ENCODE measurements around the gene TSTD2. TPM values are rescaled to one million over a fixed set of nuclear protein-coding genes. Genes with fewer than 3 reads are reported as not detected.
"Not testable (repeated sequence)": the region's sequence is repeated elsewhere in the genome, so short reads cannot be mapped to it uniquely, and the experiment has no call there.

Gene TSTD2
- total RNA-seq, 1 experiment from 2014 or later = 42.7 TPM

- Histone ChIP-seq H3K36me3 (peaks cover 96% of the 10 kb centered on the region), H3K4me1 (no peaks in the 10 kb centered on the region), H3K4me3 (no peak overlapping the region), H3K27ac (no peak overlapping the region), H3K9me3 (replicated peaks) (no peaks in the 10 kb centered on the region), H3K27me3 (no peaks in the 10 kb centered on the region)
- no peak for DNase-seq
Observed at GRCh38 chr9:97645720-97646119, 12.6 kb upstream of the TSTD2 start.

- Histone ChIP-seq H3K27ac (no peak overlapping the region), H3K27me3 (no peaks in the 10 kb centered on the region), H3K36me3 (peaks cover 64% of the 10 kb centered on the region), H3K4me1 (no peaks in the 10 kb centered on the region), H3K4me3 (no peak overlapping the region), H3K9me3 (replicated peaks) (no peaks in the 10 kb centered on the region)
- DNase-seq = peak in 1 of 2 experiments; percentile 20
Observed at GRCh38 chr9:97640325-97640724, 7.2 kb upstream of the TSTD2 start.

GRCh38 chr9:97638666-97639065 is 5.5 kb upstream of the TSTD2 start:
- Histone ChIP-seq H3K27ac (no peak overlapping the region), H3K4me3 (no peak overlapping the region), H3K27me3 (no peaks in the 10 kb centered on the region), H3K36me3 (peaks cover 49% of the 10 kb centered on the region), H3K4me1 (no peaks in the 10 kb centered on the region), H3K9me3 (replicated peaks) (no peaks in the 10 kb centered on the region)
- DNase-seq = no peak

GRCh38 chr9:97636903-97637302 is 3.7 kb upstream of the TSTD2 start:
- H3K4me3 ChIP-seq = no peak overlapping the region
- no peaks in the 10 kb centered on the region for H3K27me3 ChIP-seq
- peaks cover 31% of the 10 kb centered on the region for H3K36me3 ChIP-seq
- H3K9me3 ChIP-seq (replicated peaks) = no peaks in the 10 kb centered on the region
- no peaks in the 10 kb centered on the region for H3K4me1 ChIP-seq
- no peak overlapping the region for H3K27ac ChIP-seq
- DNase-seq = no peak

GRCh38 chr9:97635026-97635425 is 1.9 kb upstream of the TSTD2 start:
- Histone ChIP-seq H3K4me1 (no peaks in the 10 kb centered on the region), H3K27me3 (no peaks in the 10 kb centered on the region), H3K4me3 (peak overlapping the region; percentile 92), H3K9me3 (replicated peaks) (no peaks in the 10 kb centered on the region), H3K27ac (no peak overlapping the region), H3K36me3 (peaks cover 12% of the 10 kb centered on the region)
- DNase-seq = no peak

GRCh38 chr9:97633859-97634490 is 807 bp upstream of the TSTD2 start:
- peaks cover 7% of the 10 kb centered on the region for H3K4me1 ChIP-seq
- no peaks in the 10 kb centered on the region for H3K9me3 ChIP-seq (replicated peaks)
- H3K27me3 ChIP-seq = no peaks in the 10 kb centered on the region
- H3K36me3 ChIP-seq = peaks cover 10% of the 10 kb centered on the region
- peak overlapping the region; percentile 98 for H3K27ac ChIP-seq
- peak overlapping the region; percentile 92 for H3K4me3 ChIP-seq
- no peak for DNase-seq

- Histone ChIP-seq H3K27me3 (no peaks in the 10 kb centered on the region), H3K4me3 (peak overlapping the region; percentile 92), H3K4me1 (peaks cover 18% of the 10 kb centered on the region), H3K36me3 (peaks cover 6% of the 10 kb centered on the region), H3K9me3 (replicated peaks) (no peaks in the 10 kb centered on the region), H3K27ac (peak overlapping the region; percentile 98)
- DNase-seq = peak; percentile 61 to 85
Observed at GRCh38 chr9:97632248-97632984, 752 bp downstream of the TSTD2 start.

- DNase-seq = no peak
- no peak overlapping the region for H3K27ac ChIP-seq
- no peaks in the 10 kb centered on the region for H3K9me3 ChIP-seq (replicated peaks)
- H3K36me3 ChIP-seq = peaks cover 16% of the 10 kb centered on the region
- no peaks in the 10 kb centered on the region for H3K27me3 ChIP-seq
- H3K4me3 ChIP-seq = no peak overlapping the region
- H3K4me1 ChIP-seq = peaks cover 18% of the 10 kb centered on the region
Observed at GRCh38 chr9:97630591-97630990, 2.6 kb downstream of the TSTD2 start.

- peaks cover 28% of the 10 kb centered on the region for H3K36me3 ChIP-seq
- no peaks in the 10 kb centered on the region for H3K27me3 ChIP-seq
- H3K9me3 ChIP-seq (replicated peaks) = no peaks in the 10 kb centered on the region
- H3K4me3 ChIP-seq = no peak overlapping the region
- peak overlapping the region; percentile 35 for H3K27ac ChIP-seq
- no peak for DNase-seq
- H3K4me1 ChIP-seq = peaks cover 18% of the 10 kb centered on the region
Observed at GRCh38 chr9:97629156-97629555, 4.0 kb downstream of the TSTD2 start.

- peak; percentile 85 to 90 for DNase-seq
- Histone ChIP-seq H3K4me1 (peaks cover 18% of the 10 kb centered on the region), H3K9me3 (replicated peaks) (no peaks in the 10 kb centered on the region)
Observed at GRCh38 chr9:97628668-97629067, 4.5 kb downstream of the TSTD2 start.

GRCh38 chr9:97627624-97628023 is 5.5 kb downstream of the TSTD2 start:
- Histone ChIP-seq H3K4me1 (peaks cover 18% of the 10 kb centered on the region), H3K27ac (no peak overlapping the region), H3K9me3 (replicated peaks) (no peaks in the 10 kb centered on the region; the same call in 1 of the 2 replicates), H3K4me3 (no peak overlapping the region), H3K36me3 (peaks cover 44% of the 10 kb centered on the region), H3K27me3 (no peaks in the 10 kb centered on the region)
- no peak for DNase-seq

More at GRCh38 chr9:97628668-97629067, 4.5 kb downstream of the TSTD2 start:
- Histone ChIP-seq H3K27me3 (no peaks in the 10 kb centered on the region), H3K27ac (peak overlapping the region; percentile 35), H3K4me3 (no peak overlapping the region), H3K36me3 (peaks cover 33% of the 10 kb centered on the region)

GRCh38 chr9:97625620-97626019 is 7.5 kb downstream of the TSTD2 start:
- H3K9me3 ChIP-seq (replicated peaks) = no peaks in the 10 kb centered on the region; the same call in 1 of the 2 replicates
- H3K4me3 ChIP-seq = no peak overlapping the region
- DNase-seq = no peak
- peaks cover 54% of the 10 kb centered on the region for H3K36me3 ChIP-seq
- H3K27me3 ChIP-seq = no peaks in the 10 kb centered on the region
- H3K4me1 ChIP-seq = peaks cover 18% of the 10 kb centered on the region
- no peak overlapping the region for H3K27ac ChIP-seq

- peaks cover 10% of the 10 kb centered on the region for H3K4me1 ChIP-seq
- no peak overlapping the region for H3K27ac ChIP-seq
- no peak overlapping the region for H3K4me3 ChIP-seq
- DNase-seq = no peak
- no peaks in the 10 kb centered on the region; the same call in 1 of the 2 replicates for H3K9me3 ChIP-seq (replicated peaks)
- peaks cover 62% of the 10 kb centered on the region for H3K36me3 ChIP-seq
- H3K27me3 ChIP-seq = no peaks in the 10 kb centered on the region
Observed at GRCh38 chr9:97623946-97624345, 9.2 kb downstream of the TSTD2 start.

- DNase-seq = not testable (repeated sequence)
Observed at GRCh38 chr9:97622483-97622882, 10.7 kb downstream of the TSTD2 start.

GRCh38 chr9:97620063-97620462 is 13.1 kb downstream of the TSTD2 start:
- not testable (repeated sequence) for H3K27me3 ChIP-seq; H3K4me3 ChIP-seq; H3K27ac ChIP-seq; H3K4me1 ChIP-seq; DNase-seq; H3K9me3 ChIP-seq (replicated peaks)
- peaks cover 58% of the 10 kb centered on the region for H3K36me3 ChIP-seq

More at GRCh38 chr9:97622483-97622882, 10.7 kb downstream of the TSTD2 start:
- H3K27ac ChIP-seq; H3K9me3 ChIP-seq (replicated peaks); H3K4me1 ChIP-seq; H3K27me3 ChIP-seq; H3K4me3 ChIP-seq: not testable (repeated sequence)
- H3K36me3 ChIP-seq = peaks cover 68% of the 10 kb centered on the region
